HG02938 (cell line): Measurements from ENCODE around the gene GALNT18.

Source experiments
- ATAC-seq: cut with Tn5 transposase; IDR thresholded peaks from one replicate; pipeline ENCODE4 v1.9.1; 2021; ENCODE audit warnings: mild to moderate bottlenecking, moderate library complexity; ENCODE audit not compliant: unreplicated experiment

Gene GALNT18

GRCh38 chr11:11415901-11416300 is 205.9 kb downstream of the GALNT18 start:
- no peak for ATAC-seq

DNA sequence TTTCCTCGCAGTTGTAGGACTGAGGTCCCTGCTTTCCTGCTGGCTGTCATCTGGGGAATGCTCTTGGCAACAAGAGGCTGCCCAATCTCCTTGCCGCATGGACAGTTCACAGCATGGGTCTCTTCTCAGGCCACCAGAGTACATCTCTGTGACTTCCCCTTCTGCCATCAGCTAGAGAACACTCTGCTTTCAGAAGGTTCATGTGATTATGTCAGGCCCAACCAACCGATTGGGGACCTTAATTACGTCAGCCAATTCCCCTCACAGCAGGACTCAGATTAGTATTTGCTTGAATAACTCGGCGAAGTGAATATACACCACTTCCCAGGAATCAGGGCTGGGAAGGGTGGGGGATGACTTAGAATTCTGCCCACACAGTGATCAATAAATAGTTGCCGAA is 206.8 kb downstream of the GALNT18 start:
- no peak for ATAC-seq

DNA sequence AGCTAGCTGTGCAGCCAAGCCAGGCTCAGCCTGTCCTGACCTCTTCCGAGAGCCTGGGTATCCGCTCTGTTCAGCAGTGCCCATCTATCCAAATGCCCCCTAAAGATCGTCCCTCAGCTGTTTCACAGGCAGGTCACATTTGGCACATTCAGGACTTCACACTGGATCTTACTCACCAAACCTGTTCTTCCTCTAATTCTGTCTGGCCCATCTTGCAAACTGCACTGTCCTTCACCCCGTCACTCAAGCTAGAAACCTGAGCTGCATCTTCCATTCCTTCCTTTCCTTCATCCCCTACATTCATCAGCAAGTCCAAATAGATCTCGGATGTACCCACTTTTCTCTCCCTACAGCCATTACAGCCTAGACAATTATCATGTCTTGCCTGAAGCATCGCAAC is 208.0 kb downstream of the GALNT18 start:
- no peak for ATAC-seq

DNA sequence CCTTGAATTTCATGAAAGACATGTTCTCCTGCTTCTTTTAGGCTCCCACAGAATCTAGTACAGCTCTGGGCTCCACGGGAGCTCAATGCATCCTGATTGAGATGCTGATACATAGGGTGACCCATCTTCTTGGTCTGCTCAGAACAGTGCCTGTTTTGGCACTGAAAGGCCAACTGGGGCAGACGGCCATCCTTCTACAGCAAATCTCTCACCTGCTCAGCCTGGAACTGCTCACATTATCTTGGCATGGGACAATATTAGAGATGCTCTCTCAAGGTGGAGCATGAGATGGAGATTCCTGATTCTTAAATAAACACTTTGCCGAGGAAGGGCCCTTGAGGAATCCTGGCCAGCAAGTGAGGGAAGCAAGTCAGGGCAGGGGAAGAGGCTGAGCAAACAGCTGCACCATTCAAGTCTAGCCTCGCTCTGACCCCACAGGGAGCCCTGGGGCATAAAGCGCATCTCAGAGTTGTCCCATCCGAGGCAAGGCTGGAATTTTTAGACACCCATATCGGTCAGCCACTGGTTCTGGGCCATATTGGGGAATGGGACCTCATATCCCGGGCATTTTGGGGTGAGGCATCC is 210.3 kb downstream of the GALNT18 start:
- ATAC-seq = no peak

GRCh38 chr11:11409901-11410300 is 211.9 kb downstream of the GALNT18 start:
- no peak for ATAC-seq

DNA sequence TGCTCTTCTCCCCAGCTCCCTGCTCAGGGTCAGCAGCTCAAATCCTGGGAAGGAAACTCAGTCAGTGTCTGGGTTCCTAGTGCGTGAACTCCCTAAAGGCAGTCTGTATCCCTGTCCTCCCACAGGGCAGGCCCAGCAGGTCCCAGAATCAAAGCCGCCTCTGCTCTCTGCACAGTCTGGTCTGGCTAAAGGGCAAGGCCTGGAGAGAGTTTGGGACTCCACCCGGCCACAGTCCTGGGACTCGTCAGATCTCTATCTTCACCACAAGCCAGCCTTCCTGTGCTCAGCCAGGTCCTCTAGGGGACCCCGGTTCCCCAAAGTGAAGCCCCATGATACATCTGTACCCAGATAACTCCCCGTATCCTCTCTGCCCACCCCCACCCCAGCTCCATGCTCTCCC is 212.6 kb downstream of the GALNT18 start:
- no peak for ATAC-seq

DNA sequence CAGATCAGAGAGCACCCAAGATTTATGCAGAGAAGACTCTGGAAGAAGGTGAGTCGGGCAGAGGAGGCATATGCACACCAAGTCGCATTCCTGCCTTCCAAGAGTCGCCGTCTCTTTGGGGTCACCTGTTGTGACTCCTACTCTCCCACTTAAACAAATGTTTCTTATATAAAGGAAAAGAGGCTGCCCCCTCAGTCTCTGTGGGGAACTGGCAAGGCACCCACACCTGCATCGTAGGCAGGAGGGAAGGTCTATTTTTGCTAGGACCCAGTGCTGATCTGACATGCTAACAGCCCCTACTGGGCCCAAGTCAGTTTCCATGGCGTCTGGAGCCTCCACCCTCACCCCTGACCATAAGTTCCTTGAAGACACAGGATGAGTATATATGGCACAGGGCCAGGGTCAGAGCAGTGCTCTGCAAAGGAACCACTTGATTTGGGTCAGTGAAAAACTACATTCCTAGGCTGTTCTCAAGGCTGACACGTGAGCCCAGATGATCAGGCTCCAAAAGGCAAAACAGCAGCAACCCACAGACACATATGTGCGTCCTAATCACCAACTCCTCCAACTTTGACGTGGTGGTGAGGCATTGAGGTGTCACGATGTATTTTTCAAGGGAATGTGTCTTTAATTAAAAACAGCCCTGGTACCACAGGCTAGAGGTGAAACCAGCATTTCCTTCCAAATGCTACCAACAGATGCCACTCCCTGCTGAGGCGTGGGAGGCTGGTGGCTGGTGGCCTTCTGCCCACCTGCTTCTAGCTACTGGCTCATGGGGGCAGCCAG is 213.2 kb downstream of the GALNT18 start:
- no peak for ATAC-seq

GRCh38 chr11:11407763-11408084 is 214.1 kb downstream of the GALNT18 start:
- ATAC-seq = no peak

DNA sequence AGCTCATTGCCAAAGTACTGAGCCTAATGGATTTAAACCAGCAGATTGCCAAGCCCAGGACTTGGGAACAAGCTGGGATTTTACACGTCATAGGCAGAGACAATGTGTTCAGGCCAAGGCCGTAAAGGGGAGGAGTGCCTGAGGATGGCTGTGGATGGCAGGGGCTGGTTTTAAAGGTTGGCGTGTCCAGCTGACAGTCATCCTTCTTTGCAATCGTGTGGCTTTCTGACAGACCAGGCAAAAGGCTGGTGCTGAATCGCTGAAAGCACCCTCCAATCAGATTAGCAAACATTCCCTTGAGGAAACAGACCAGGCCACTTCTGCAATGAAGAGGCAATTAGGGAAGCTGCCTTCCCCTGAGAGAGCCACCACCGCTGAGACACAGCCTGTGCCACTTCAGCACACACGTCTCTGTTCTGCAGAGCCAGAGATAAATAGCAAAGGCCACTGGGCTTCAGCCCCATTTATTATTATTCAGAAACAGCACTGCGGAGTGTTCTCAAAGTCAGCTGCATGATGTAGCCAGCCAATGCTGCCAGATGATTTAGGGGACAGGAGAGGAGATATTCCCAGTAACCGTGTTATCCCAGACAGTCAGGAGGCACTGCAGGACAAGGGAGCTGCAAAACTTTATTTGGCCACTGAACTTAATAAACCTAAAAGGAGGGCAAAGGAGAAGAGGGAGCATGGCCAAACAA is 214.6 kb downstream of the GALNT18 start:
- ATAC-seq = no peak

GRCh38 chr11:11406652-11407051 is 215.2 kb downstream of the GALNT18 start:
- ATAC-seq = no peak

GRCh38 chr11:11403763-11404725 is 217.8 kb downstream of the GALNT18 start:
- ATAC-seq = no peak

- ATAC-seq = no peak
Observed at GRCh38 chr11:11401960-11402535, 219.8 kb downstream of the GALNT18 start.

DNA sequence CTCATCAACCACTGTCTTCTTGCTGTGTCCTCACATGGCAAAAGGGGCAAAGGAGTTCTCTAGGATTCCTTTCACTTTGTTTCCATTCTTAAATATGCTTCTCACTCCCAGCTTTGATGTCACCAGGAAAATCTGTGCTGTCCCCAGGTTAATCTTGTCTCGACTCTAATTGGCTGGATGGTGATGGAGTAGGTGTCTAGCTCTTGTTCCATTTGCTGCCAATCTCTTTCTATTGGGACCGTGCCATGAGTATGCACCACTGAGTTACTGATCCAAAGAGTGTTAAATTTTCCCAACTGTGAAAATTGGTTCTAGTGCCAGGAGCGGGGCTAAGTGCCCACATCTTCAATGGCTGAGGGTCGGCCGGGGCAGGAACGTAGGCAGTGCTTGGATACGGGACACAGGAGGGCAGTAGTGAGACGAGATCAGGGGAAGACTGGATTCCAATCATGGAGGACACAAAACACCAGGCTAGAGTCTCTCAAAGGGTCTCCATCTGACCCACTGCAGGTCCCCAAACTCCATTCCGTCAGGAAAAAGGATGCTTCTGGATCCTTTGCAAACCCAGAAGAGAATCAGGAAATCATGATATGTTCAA is 221.1 kb downstream of the GALNT18 start:
- no peak for ATAC-seq

- no peak for ATAC-seq
Observed at GRCh38 chr11:11400121-11400520, 221.7 kb downstream of the GALNT18 start.

GRCh38 chr11:11397781-11398180 is 224.0 kb downstream of the GALNT18 start:
- no peak for ATAC-seq

GRCh38 chr11:11397036-11397415 is 224.8 kb downstream of the GALNT18 start:
- no peak for ATAC-seq

DNA sequence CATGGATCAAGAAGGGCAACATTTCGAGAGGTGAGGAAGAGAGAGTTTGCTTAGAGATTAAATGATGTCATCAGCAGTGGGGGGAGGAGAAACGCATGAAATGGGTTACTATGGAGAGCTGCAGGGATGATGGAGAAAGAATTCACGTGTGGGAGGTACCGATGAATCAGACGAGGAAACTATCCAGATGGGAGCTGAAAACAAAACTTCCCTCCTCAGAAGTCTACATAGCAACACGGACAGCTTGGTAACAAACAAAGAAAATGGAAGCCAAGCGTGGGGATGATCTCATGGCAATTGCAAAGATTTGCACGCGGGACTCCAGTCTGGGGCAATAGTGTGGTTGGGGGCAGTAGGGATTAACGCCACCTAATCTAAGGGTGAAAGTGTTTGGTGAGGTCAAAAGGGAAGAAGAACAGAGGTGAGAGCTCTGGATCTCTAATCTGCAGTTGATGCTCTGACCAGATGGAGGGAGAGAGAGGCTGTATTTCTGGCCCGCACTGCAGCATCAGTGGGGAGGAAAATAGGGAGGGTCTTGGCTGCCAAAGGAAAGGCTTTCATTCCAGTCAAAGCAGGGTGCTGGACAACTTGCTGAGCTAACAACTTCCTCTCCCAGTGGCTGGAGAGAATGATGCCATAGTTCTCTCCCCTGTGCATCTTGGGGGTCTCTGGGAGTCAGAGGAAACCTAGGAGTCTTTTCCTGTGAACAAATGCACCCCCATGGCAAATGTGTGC is 225.3 kb downstream of the GALNT18 start:
- no peak for ATAC-seq

DNA sequence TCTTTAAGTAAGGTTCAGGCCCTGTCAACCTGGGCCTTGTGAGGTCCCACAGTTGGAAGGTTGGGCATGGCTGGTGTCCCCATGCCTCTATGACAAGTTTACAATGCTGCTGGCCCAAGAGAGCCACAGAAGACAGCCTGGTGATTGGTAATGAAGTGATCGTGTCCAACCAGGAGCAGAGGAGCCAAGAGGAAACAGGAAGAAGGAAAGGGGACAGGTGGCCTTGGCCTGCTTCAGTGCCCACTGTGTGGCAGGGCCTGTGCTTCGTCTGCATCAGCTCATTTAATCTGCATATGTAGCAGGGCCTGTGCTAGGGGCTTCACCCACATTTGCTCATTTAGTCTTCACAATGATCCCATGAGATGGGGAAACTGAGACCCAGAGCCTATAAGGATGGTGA is 226.7 kb downstream of the GALNT18 start:
- no peak for ATAC-seq

- ATAC-seq = no peak
Observed at GRCh38 chr11:11394241-11394640, 227.6 kb downstream of the GALNT18 start.
